ENCODE data around the gene TRPV6. TPM values are rescaled to one million over a fixed set of nuclear protein-coding genes. Genes with fewer than 3 reads are reported as not detected.

TRPV6 gene
- total and polyA plus RNA-seq, 2 experiments from 2014 or later = 0.08 to 0.80 TPM

DNA sequence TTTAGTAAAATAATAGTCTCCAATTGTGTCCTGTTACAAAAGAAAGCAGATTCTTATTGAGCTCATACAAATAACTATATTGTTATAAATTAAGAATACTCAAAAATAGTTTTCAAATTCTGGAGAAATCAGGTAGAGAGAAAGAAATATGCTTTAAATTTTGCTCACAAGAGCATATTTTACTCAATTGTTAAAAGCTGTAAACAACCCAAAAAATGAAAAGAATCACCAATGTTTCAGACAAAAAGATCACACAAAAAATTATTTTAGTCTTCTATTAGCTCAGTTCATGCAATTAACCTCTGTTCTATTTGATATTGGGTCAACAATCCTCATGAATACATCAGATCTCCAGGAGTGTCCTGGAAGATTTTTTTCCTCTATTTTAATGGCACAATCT is 18.6 kb upstream of the TRPV6 start (continued):
- TF ChIP-seq, protein P1, sequence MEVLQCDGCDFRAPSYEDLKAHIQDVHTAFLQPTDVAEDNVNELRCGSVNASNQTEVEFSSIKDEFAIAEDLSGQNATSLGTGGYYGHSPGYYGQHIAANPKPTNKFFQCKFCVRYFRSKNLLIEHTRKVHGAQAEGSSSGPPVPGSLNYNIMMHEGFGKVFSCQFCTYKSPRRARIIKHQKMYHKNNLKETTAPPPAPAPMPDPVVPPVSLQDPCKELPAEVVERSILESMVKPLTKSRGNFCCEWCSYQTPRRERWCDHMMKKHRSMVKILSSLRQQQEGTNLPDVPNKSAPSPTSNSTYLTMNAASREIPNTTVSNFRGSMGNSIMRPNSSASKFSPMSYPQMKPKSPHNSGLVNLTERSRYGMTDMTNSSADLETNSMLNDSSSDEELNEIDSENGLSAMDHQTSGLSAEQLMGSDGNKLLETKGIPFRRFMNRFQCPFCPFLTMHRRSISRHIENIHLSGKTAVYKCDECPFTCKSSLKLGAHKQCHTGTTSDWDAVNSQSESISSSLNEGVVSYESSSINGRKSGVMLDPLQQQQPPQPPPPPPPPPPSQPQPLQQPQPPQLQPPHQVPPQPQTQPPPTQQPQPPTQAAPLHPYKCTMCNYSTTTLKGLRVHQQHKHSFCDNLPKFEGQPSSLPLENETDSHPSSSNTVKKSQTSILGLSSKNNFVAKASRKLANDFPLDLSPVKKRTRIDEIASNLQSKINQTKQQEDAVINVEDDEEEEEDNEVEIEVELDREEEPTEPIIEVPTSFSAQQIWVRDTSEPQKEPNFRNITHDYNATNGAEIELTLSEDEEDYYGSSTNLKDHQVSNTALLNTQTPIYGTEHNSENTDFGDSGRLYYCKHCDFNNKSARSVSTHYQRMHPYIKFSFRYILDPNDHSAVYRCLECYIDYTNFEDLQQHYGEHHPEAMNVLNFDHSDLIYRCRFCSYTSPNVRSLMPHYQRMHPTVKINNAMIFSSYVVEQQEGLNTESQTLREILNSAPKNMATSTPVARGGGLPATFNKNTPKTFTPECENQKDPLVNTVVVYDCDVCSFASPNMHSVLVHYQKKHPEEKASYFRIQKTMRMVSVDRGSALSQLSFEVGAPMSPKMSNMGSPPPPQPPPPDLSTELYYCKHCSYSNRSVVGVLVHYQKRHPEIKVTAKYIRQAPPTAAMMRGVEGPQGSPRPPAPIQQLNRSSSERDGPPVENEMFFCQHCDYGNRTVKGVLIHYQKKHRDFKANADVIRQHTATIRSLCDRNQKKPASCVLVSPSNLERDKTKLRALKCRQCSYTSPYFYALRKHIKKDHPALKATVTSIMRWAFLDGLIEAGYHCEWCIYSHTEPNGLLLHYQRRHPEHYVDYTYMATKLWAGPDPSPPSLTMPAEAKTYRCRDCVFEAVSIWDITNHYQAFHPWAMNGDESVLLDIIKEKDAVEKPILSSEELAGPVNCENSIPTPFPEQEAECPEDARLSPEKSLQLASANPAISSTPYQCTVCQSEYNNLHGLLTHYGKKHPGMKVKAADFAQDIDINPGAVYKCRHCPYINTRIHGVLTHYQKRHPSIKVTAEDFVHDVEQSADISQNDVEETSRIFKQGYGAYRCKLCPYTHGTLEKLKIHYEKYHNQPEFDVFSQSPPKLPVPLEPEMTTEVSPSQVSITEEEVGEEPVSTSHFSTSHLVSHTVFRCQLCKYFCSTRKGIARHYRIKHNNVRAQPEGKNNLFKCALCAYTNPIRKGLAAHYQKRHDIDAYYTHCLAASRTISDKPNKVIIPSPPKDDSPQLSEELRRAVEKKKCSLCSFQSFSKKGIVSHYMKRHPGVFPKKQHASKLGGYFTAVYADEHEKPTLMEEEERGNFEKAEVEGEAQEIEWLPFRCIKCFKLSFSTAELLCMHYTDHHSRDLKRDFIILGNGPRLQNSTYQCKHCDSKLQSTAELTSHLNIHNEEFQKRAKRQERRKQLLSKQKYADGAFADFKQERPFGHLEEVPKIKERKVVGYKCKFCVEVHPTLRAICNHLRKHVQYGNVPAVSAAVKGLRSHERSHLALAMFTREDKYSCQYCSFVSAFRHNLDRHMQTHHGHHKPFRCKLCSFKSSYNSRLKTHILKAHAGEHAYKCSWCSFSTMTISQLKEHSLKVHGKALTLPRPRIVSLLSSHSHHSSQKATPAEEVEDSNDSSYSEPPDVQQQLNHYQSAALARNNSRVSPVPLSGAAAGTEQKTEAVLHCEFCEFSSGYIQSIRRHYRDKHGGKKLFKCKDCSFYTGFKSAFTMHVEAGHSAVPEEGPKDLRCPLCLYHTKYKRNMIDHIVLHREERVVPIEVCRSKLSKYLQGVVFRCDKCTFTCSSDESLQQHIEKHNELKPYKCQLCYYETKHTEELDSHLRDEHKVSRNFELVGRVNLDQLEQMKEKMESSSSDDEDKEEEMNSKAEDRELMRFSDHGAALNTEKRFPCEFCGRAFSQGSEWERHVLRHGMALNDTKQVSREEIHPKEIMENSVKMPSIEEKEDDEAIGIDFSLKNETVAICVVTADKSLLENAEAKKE (CRISPR knock-in tag; IDR thresholded peaks at IDR 0.05) = no peak

DNA sequence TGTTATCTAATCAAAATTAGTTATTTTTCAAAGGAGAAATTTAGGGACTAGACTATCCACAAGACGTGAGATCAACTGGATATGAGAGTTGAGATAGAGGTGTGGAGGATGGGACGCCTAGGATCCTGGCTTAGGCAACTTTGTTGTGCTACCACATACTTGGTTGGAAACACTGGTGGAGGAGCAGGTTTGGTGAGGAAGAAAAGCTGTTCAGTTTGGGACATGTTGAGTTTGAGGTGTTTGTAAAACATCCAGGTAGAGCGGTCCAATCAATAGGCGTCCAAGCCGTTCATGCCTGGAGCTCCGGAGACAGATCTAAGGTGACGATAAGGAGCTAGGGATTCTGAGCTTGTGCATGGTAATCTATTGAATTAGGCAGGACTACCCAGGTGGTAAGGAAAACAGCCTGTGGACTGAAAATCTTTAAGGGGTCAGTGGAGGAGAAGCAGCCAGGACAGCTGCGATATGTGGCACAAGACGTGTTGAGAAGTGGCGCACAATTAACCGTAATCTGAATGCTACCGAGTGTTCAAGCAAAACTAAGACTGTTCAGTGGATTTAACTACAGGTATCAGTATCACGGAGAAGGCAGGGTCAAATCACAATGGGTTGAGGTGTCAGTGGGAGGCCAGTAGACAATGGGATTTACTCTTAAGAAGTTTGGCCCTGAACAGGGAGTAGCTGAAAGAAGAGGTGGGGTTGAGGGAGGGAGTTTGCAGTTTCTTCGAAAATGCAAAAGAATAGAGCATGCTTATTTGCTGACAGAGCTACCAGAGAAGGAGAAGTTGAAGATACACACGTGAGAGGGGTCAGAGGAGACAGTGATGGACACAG is 16.1 kb upstream of the TRPV6 start:
- no peaks in the 10 kb centered on the region for H4K20me1 ChIP-seq (replicated peaks; ENCODE audit: insufficient read depth)
- no peaks in the 10 kb centered on the region for H3F3A ChIP-seq (replicated peaks; ENCODE audit: low read depth)
- Mint-ChIP-seq H3K27ac (no peak overlapping the region), H3K4me3 (no peak overlapping the region), H3K27me3 (ENCODE audit: insufficient read depth, low read depth, poor library complexity) (peaks cover 4% of the 10 kb centered on the region), H3K9me3 (peaks cover 28% of the 10 kb centered on the region), H3K4me1 (peaks cover 9% of the 10 kb centered on the region), H3K36me3 (ENCODE audit: low read depth) (peaks cover 5% of the 10 kb centered on the region; the same call in 2 of the 3 replicates)
- H3K27me3 ChIP-seq (ENCODE audit: insufficient read depth) = no peaks in the 10 kb centered on the region
- no peaks in the 10 kb centered on the region for H3K79me2 ChIP-seq (replicated peaks; ENCODE audit: insufficient read depth)
- no peak overlapping the region for H3K27ac ChIP-seq (ENCODE audit: low read depth)
- H3K9me2 ChIP-seq (ENCODE audit: insufficient read depth) = no peaks in the 10 kb centered on the region
- H2AFZ ChIP-seq = no peak overlapping the region; the same call in 1 of the 2 replicates
- H3K4me3 ChIP-seq = no peak overlapping the region
- ATAC-seq (peak; percentile 56), DNase-seq (ENCODE audit: low spot score) (no peak)
- 0 out of 2 replicates have a peak, but pooled peaks cover 15% of the 10 kb centered on the region for H3K36me3 ChIP-seq (ENCODE audit: insufficient read depth)
- H3K4me2 ChIP-seq = no peak overlapping the region
- H3K4me1 ChIP-seq (ENCODE audit: insufficient read depth) = no peaks in the 10 kb centered on the region
- TF ChIP-seq STAT1 (IDR thresholded peaks at IDR 0.05; ENCODE audit: unreplicated experiment) = no peak
- no peak for TF ChIP-seq ZNF114 (CRISPR knock-in tag; IDR thresholded peaks at IDR 0.05)
- TF ChIP-seq, protein P2, sequence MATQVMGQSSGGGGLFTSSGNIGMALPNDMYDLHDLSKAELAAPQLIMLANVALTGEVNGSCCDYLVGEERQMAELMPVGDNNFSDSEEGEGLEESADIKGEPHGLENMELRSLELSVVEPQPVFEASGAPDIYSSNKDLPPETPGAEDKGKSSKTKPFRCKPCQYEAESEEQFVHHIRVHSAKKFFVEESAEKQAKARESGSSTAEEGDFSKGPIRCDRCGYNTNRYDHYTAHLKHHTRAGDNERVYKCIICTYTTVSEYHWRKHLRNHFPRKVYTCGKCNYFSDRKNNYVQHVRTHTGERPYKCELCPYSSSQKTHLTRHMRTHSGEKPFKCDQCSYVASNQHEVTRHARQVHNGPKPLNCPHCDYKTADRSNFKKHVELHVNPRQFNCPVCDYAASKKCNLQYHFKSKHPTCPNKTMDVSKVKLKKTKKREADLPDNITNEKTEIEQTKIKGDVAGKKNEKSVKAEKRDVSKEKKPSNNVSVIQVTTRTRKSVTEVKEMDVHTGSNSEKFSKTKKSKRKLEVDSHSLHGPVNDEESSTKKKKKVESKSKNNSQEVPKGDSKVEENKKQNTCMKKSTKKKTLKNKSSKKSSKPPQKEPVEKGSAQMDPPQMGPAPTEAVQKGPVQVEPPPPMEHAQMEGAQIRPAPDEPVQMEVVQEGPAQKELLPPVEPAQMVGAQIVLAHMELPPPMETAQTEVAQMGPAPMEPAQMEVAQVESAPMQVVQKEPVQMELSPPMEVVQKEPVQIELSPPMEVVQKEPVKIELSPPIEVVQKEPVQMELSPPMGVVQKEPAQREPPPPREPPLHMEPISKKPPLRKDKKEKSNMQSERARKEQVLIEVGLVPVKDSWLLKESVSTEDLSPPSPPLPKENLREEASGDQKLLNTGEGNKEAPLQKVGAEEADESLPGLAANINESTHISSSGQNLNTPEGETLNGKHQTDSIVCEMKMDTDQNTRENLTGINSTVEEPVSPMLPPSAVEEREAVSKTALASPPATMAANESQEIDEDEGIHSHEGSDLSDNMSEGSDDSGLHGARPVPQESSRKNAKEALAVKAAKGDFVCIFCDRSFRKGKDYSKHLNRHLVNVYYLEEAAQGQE (IDR thresholded peaks at IDR 0.05; ENCODE audit: unreplicated experiment) = no peak
- no peak for TF ChIP-seq NANOG (IDR thresholded peaks at IDR 0.05; ENCODE audit: borderline replicate concordance)
- no peak for TF ChIP-seq EZH2 (IDR thresholded peaks at IDR 0.05; ENCODE audit: low read depth, unreplicated experiment)
- TF ChIP-seq, protein P3, sequence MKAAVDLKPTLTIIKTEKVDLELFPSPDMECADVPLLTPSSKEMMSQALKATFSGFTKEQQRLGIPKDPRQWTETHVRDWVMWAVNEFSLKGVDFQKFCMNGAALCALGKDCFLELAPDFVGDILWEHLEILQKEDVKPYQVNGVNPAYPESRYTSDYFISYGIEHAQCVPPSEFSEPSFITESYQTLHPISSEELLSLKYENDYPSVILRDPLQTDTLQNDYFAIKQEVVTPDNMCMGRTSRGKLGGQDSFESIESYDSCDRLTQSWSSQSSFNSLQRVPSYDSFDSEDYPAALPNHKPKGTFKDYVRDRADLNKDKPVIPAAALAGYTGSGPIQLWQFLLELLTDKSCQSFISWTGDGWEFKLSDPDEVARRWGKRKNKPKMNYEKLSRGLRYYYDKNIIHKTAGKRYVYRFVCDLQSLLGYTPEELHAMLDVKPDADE (IDR thresholded peaks at IDR 0.05) = no peak
- TF ChIP-seq ZNF331 (CRISPR knock-in tag; IDR thresholded peaks at IDR 0.05; ENCODE audit: low read depth) = no peak
- TF ChIP-seq, protein P4, sequence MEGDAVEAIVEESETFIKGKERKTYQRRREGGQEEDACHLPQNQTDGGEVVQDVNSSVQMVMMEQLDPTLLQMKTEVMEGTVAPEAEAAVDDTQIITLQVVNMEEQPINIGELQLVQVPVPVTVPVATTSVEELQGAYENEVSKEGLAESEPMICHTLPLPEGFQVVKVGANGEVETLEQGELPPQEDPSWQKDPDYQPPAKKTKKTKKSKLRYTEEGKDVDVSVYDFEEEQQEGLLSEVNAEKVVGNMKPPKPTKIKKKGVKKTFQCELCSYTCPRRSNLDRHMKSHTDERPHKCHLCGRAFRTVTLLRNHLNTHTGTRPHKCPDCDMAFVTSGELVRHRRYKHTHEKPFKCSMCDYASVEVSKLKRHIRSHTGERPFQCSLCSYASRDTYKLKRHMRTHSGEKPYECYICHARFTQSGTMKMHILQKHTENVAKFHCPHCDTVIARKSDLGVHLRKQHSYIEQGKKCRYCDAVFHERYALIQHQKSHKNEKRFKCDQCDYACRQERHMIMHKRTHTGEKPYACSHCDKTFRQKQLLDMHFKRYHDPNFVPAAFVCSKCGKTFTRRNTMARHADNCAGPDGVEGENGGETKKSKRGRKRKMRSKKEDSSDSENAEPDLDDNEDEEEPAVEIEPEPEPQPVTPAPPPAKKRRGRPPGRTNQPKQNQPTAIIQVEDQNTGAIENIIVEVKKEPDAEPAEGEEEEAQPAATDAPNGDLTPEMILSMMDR (conservative IDR thresholded peaks at IDR 0.05; ENCODE audit: low read depth in 2 of 2) = no peak
- TF ChIP-seq EZH2phosphoT487 (IDR thresholded peaks at IDR 0.05; ENCODE audit: unreplicated experiment) = no peak
- no peak for TF ChIP-seq JUNB (IDR thresholded peaks at IDR 0.05; ENCODE audit: unreplicated experiment)

All from GM23338 (cell line).